Right lobe of liver (tissue), 5 donors: Measurements from ENCODE around the gene OSBPL8. TPM values are rescaled to one million over a fixed set of nuclear protein-coding genes. Genes with fewer than 3 reads are reported as not detected.

Experiments
- small RNA-seq, 2 experiments: library from RNA; depleted of rRNA; stranded (forward); fragments of <200 nt; gene quantifications; one replicate each; pipeline ENCODE3, GENCODE V24; 2016
- total RNA-seq, 6 experiments: library from RNA; depleted of rRNA in 2 of 6; stranded (reverse); fragments of >200 nt in 2 of 6; fragmentation: NEBNext Ultra II Directional in 3 of 6; extraction: Animal tissue kit (Norgen Biotek cat#: 25700) in 3 of 6; gene quantifications; one replicate each; pipeline versions ENCODE4 v1.1.0 to v1.2.4, GENCODE V29; 2016 to 2023
- donor health status: DM: no; HTN: no; CAD: no.
- donor health status: DM: no; HTN: no; CAD: no.
- donor health status: DM: no; HTN: yes; CAD: no.
- donor health status: DM: no; HTN: yes; CAD: no.

OSBPL8 gene
- total RNA-seq, 6 experiments from 2014 or later, result 20.2 to 29.1 (median 24.2) TPM

Small RNAs within 50 kb of the gene (small RNA-seq; reads per million reads assigned to genes)
- 0 reads per million in 2 experiments for gene RN7SKP172

Other genes with a start within 250 kb of the OSBPL8 start
- 1 to 10 TPM; 3.6 to 6.2 (median 5.3) TPM for gene BBS10, start 211.4 kb downstream of the OSBPL8 start, total RNA-seq
- 10 to 100 TPM in 3 of 6 experiments, 1 to 10 TPM in 3; 7.7 to 12.2 (median 9.5) TPM for gene ZDHHC17, start 204.3 kb upstream of the OSBPL8 start, total RNA-seq